Ectodermal cell (in vitro differentiated cells): Measurements from ENCODE around the gene SNX10.

Source experiments
- H3K27ac ChIP-seq: 2 replicates; pipeline ENCODE4 v1.7.0; 2013; ENCODE audit warnings: mild to moderate bottlenecking, low read depth, low read length; ENCODE audit not compliant: insufficient read depth, poor library complexity, severe bottlenecking
- H3K27me3 ChIP-seq: 2 replicates; pipeline ENCODE4 v1.7.0; 2013; ENCODE audit warnings: mild to moderate bottlenecking, low read length; ENCODE audit not compliant: insufficient read depth, control insufficient read depth, poor library complexity, severe bottlenecking
- H3K36me3 ChIP-seq: one replicate; pipeline ENCODE4 v1.7.0; 2013; ENCODE audit warnings: low read length; ENCODE audit not compliant: control insufficient read depth, insufficient read depth
- H3K4me1 ChIP-seq: one replicate; pipeline ENCODE4 v1.7.0; 2013; ENCODE audit warnings: low read length; ENCODE audit not compliant: control insufficient read depth, insufficient read depth
- H3K4me3 ChIP-seq: 2 replicates; pipeline ENCODE4 v1.7.0; 2013; ENCODE audit warnings: low read depth, low read length, control low read depth; ENCODE audit not compliant: insufficient read depth
- H3K9me3 ChIP-seq: 2 replicates; pipeline ENCODE4 v1.7.0; 2013; ENCODE audit warnings: mild to moderate bottlenecking, low read length, moderate library complexity; ENCODE audit not compliant: control insufficient read depth
- WGBS, 2 experiments: methylation state at CpG; one replicate each; pipeline ENCODE4 v1.1.7; 2013; ENCODE audit warnings: missing lambda C conversion rate in 2 of 2; 5-methylcytosine and 5-hydroxymethylcytosine counted together

The SNX10 gene

DNA sequence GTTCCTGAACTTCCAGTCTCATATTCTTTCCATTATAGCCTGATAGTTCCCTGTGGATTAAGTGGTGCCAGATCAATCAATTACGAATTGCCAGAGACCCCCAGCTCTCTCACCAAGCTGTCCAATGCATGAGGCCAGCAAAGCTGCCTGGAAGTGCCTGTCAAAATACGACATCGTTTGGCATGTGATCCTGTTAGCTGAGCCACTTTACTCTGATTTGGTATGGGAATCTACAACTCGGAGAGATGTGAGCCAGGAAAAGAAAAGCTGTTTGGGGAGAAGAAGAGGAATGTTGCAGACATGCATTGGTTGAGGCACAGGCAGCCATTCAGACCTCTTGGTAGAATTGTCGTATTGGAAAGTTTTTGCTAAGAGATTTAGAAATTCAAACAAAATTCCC, 3.9 kb downstream of the SNX10 start:
- H3K4me3 ChIP-seq: no peak overlapping the region
- no peaks in the 10 kb centered on the region for H3K9me3 ChIP-seq
- H3K4me1 ChIP-seq: peaks cover 6% of the 10 kb centered on the region
- WGBS, 2 experiments: 90% methylated on average over 5 of the region's 5 CpGs
- H3K36me3 ChIP-seq: no peaks in the 10 kb centered on the region
- H3K27me3 ChIP-seq: peaks cover 8% of the 10 kb centered on the region
- no peak overlapping the region for H3K27ac ChIP-seq

DNA sequence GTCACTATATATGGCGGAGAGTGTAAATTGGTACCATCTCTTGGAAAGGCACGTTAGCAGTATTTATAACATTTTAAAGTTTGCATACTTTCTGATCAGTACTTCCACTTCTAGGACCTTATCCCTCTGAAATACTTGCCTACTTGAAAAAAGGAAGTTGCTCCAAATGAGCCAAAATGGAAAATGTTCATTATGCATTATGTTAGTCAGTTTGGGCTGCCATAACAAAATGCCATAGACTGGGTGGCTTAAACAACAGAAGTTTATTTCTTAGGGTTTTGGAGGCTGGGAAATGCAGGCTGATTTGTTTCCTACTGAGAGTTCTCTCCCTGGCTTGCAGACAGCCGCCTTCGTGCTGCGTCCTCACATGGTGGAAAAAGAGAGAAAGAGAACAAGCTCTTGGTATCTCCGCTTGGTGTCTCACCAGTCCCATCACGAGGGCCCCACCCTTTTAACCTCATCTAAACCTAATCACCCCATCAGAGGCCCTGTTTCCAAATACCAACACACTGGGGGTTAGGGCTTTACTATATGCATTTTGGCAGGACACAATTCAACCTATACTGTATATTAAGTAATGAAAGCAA, 6.9 kb downstream of the SNX10 start:
- Histone ChIP-seq H3K4me3 (no peak overlapping the region), H3K27me3 (no peaks in the 10 kb centered on the region), H3K36me3 (no peaks in the 10 kb centered on the region), H3K4me1 (no peaks in the 10 kb centered on the region), H3K27ac (no peak overlapping the region), H3K9me3 (no peaks in the 10 kb centered on the region)
- WGBS, 2 experiments: 79 to 86% methylated on average over 7 of the region's 7 CpGs

DNA sequence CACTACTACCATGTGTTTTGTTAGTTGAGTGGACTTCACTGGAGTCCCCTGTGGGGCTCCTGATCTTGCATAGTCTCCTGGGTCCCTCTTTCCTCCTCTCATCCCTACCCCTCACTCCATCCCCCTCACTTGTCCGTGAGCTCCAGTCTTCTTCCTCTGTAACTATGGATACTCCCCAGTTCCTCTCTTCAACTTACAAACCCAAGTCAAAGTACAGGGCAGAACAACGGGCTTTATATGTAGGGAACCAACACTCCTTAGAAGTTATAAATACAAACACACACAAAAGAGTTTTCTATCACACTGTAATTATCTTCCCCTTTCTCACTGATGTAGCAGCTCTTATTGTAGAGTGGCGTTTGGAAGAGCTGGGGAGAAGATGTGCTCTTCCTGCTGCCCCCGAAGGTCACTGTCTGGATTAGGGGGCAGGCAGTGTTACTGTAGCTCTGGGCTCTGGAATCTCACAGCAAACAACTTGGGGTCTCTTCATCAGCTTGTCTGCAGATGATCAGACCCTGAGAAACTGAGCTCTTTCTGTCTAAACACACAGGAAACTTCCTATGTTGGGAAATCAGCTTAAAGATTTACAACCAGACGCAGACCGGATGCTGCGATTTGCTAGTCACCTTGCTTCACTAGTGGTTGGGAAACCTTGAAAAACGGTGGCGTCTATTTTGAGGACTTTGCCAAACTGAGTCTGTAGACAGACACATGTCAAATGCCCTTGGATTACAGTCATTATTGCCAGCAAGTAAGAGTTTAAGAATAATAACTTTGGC, 13.6 kb downstream of the SNX10 start:
- H3K27ac ChIP-seq: no peak overlapping the region

DNA sequence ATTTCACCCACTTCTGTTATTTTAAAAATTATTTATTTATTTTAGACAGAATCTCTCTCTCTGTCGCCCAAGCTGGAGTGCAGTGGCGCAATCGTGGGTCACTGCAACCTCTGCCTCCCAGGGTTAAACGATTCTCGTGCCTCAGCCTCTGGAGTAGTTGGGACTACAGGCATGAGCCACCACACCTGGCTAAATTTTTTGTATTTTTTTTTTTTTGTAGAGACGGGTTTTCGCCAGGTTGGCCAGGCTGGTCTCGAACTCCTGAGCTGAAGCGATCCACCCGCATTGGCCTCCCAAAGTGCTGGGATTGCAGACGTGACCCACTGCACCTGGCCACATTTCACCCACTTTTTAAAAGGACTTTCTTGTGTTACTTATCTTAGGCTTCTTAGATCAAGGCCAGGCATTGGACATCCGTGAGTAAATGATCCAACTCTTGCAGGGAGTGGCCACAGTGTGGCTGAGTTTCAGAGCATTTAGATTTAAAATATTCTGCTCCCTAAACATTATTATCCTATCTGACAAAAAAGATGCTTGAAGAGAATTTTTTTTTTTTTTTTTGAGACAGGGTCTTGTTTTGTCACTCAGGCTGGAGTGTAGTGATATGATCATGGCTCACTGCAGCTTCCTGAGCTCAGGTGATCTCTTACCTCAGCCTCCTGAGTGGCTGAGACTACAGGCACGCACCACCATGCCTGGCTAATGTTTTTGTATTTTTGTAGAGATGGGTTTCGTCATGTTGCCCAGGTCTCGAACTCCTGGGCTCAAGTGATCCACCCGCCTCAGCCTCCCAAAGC, 14.4 kb downstream of the SNX10 start:
- WGBS, 2 experiments: 94 to 95% methylated on average over 16 of the region's 16 CpGs
- H3K36me3 ChIP-seq: no peaks in the 10 kb centered on the region
- no peak overlapping the region for H3K27ac ChIP-seq
- no peaks in the 10 kb centered on the region for H3K27me3 ChIP-seq
- H3K4me3 ChIP-seq: no peak overlapping the region
- no peaks in the 10 kb centered on the region for H3K9me3 ChIP-seq
- H3K4me1 ChIP-seq: no peaks in the 10 kb centered on the region

More for the DNA sequence above, 13.6 kb downstream of the SNX10 start:
- Histone ChIP-seq H3K4me3 (no peak overlapping the region), H3K9me3 (no peaks in the 10 kb centered on the region), H3K27me3 (no peaks in the 10 kb centered on the region), H3K4me1 (no peaks in the 10 kb centered on the region), H3K36me3 (no peaks in the 10 kb centered on the region)
- WGBS, 2 experiments: 91 to 92% methylated on average over 9 of the region's 9 CpGs

DNA sequence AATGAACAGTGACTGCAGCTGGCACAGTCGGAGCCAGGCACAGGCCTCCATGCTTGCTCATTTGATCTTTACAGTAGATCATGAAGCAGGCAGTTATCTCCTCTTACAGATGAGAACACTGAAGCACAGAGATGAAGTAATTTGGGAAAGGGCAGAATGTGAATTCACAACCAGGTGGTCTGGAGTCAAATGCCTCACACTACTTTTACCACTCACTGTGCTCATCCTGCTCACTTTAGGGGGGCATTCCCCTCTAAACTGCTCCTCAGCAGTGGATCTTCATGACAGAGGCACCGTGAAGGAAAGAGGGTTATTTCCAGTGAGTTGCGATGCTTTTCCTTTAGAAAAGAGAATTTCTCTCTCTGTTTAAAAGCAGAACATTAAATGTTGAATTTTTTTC, 15.1 kb downstream of the SNX10 start:
- 88 to 89% methylated on average over 3 of the region's 3 CpGs for WGBS, 2 experiments
- no peak overlapping the region for H3K4me3 ChIP-seq
- H3K4me1 ChIP-seq: no peaks in the 10 kb centered on the region
- H3K36me3 ChIP-seq: no peaks in the 10 kb centered on the region
- H3K27ac ChIP-seq: no peak overlapping the region
- no peaks in the 10 kb centered on the region for H3K27me3 ChIP-seq
- no peaks in the 10 kb centered on the region for H3K9me3 ChIP-seq

DNA sequence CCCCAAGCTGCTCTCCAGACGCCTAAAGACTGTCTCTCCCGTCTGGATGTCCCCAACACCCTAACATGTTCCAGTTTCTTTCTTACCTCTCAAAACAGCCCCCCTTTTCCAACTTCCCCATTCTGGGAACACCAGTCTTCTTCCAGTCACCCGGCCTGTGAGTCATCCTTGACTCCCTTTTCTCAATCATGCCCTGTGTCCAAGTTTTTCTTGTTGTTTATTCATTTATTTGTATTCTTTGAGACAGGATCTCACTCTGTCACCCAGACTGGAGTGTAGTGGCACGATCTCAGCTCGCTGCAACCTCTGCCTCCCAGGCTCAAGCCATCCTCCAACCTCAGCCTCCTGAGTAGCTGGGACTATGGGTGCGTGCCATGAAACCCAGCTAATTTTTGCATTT, 15.6 kb downstream of the SNX10 start:
- H3K27me3 ChIP-seq: no peaks in the 10 kb centered on the region
- H3K4me1 ChIP-seq: no peaks in the 10 kb centered on the region
- H3K36me3 ChIP-seq: no peaks in the 10 kb centered on the region
- H3K9me3 ChIP-seq: no peaks in the 10 kb centered on the region
- H3K4me3 ChIP-seq: no peak overlapping the region
- 85 to 89% methylated on average over 6 of the region's 6 CpGs for WGBS, 2 experiments
- no peak overlapping the region for H3K27ac ChIP-seq

DNA sequence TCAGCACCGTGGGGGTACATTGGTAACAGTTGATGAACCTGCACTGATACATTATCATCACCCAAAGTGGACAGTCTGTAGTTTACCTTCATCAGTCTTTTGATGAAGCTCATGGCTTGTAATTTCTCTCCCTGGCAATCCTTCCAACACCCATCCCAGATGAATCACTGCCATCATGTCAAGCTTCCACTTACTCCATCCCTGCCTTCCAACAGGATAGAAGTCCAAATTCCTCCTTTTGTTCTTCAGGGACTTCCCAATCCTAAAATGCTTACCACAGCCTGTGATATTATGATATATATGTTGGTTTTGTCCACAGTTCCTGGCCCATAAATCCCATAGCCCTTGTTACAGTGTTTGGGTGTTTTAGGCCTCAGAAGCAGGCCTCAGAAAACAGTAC, 16.1 kb downstream of the SNX10 start:
- no peak overlapping the region for H3K27ac ChIP-seq
- 92 to 94% methylated on average over 1 of the region's 1 CpG for WGBS, 2 experiments
- H3K36me3 ChIP-seq: no peaks in the 10 kb centered on the region
- no peaks in the 10 kb centered on the region for H3K27me3 ChIP-seq
- H3K9me3 ChIP-seq: no peaks in the 10 kb centered on the region
- no peak overlapping the region for H3K4me3 ChIP-seq
- H3K4me1 ChIP-seq: no peaks in the 10 kb centered on the region

DNA sequence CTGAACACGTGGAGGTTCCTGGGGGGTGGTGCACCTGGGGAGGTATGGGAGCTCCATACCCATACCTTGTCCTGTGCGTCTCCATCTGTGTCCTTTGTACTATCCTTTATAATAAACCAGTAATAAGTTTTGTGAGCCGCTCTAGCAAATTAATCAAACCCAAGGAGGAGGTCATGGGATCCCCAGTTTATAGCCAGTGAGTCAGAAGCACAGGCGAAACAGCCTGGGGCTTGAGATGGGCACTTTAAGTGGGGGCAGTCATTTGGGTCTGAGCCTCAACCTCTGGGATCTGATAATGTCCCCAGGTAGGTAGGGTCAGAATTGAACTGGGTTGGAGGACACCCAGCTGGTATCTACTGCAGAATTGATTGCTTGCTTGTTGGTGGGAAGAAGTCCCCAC, 16.9 kb downstream of the SNX10 start:
- Histone ChIP-seq H3K36me3 (no peaks in the 10 kb centered on the region), H3K27ac (no peak overlapping the region), H3K4me3 (no peak overlapping the region), H3K9me3 (no peaks in the 10 kb centered on the region), H3K27me3 (no peaks in the 10 kb centered on the region), H3K4me1 (no peaks in the 10 kb centered on the region)
- whole genome bisulfite sequencing, 2 experiments: 91 to 92% methylated on average over 4 of the region's 4 CpGs

DNA sequence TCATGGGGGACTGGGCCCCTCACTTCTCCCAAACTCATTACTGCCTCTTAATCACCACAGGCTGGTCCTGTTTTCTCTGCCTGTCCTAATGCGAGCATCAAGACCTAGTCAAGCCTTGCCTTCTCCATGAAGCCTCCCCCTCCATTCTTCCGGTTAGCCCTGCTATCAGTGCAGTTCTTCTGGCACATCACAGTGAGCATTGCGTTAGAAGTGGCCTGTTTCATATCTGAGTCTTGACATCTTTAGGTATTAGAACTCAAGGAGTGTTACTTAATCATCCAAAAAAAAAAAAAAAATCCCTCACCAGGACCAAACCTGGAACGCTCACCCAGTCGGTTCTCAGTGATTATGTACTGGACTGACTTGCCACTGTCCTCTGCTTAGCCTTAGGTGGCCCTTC, 17.4 kb downstream of the SNX10 start:
- Histone ChIP-seq H3K27me3 (no peaks in the 10 kb centered on the region), H3K4me1 (no peaks in the 10 kb centered on the region), H3K9me3 (no peaks in the 10 kb centered on the region), H3K36me3 (no peaks in the 10 kb centered on the region), H3K27ac (no peak overlapping the region), H3K4me3 (no peak overlapping the region)
- WGBS, 2 experiments: 95 to 97% methylated on average over 5 of the region's 5 CpGs

DNA sequence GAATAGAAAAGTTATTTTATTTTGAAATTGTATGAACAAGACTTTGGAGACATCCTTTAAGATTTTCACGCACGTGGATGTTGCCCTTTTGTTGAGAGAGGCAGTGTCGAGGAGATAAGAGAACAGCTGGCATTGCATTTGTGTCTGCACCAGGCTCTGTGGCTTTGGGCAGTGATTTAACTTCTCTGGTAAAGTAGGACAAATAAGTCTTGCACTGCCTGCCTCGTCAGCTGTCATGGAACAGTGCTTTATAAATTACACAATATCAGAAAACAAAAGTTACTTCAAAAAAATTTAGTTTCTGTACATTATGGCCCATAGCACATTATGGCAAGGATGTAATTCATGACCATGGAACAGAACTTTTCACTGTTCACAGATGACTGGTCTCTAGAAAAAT, 20.1 kb downstream of the SNX10 start:
- H3K9me3 ChIP-seq: no peaks in the 10 kb centered on the region
- H3K36me3 ChIP-seq: no peaks in the 10 kb centered on the region
- WGBS, 2 experiments: 94 to 95% methylated on average over 4 of the region's 4 CpGs
- no peaks in the 10 kb centered on the region for H3K4me1 ChIP-seq
- H3K27ac ChIP-seq: no peak overlapping the region
- no peak overlapping the region for H3K4me3 ChIP-seq
- H3K27me3 ChIP-seq: no peaks in the 10 kb centered on the region
